ENCODE results near the gene FOSL1. TPM values are rescaled to one million over a fixed set of nuclear protein-coding genes. Genes with fewer than 3 reads are reported as not detected.

The FOSL1 gene
- total RNA-seq, 1 experiment from 2014 or later, result 125 TPM

GRCh38 chr11:65921876-65922275 is 21.7 kb upstream of the FOSL1 start:
- ChIA-PET POLR2A (no interaction called here), RAD21 (ENCODE audit: low non-redundant PET in 1 of 2, low total read pairs in 2 of 2, uncharacterized antibody in 2 of 2, unreplicated experiment in 2 of 2) (no interaction called here), CTCF (no interaction called here)
- Histone ChIP-seq H3K4me3 (replicated peaks in 1 of 2; ENCODE audit: low read depth in 1 of 2, low read length in 2 of 2) (no peak overlapping the region), H3K9me2 (ENCODE audit: insufficient read depth) (no peaks in the 10 kb centered on the region), H4K20me1 (ENCODE audit: insufficient read depth) (no peaks in the 10 kb centered on the region), H3K9me3 (ENCODE audit: control insufficient read depth in 1 of 2, insufficient read depth in 1 of 2, low read depth in 1 of 2, low read length in 2 of 2) (no peaks in the 10 kb centered on the region), H3K27ac (ENCODE audit: low read depth, low read length) (no peak overlapping the region), H3K79me2 (ENCODE audit: insufficient read depth, low read length) (peaks cover 36% of the 10 kb centered on the region), H2AFZ (ENCODE audit: low read depth, low read length, poor library complexity, severe bottlenecking) (no peak overlapping the region), H3K9ac (ENCODE audit: low read length) (no peak overlapping the region), H3K27me3 (ENCODE audit: insufficient read depth, low read length) (no peaks in the 10 kb centered on the region), H3K36me3 (ENCODE audit: control insufficient read depth in 1 of 2, insufficient read depth in 2 of 2, low read length in 2 of 2) (peaks cover 5 to 27% of the 10 kb centered on the region in 2 experiments; a peak in 3 of 4 replicates), H3K4me1 (ENCODE audit: control insufficient read depth in 1 of 2, insufficient read depth in 2 of 2, low read length in 2 of 2) (peaks cover 16 to 26% of the 10 kb centered on the region in 2 experiments), H3K4me2 (ENCODE audit: low read length) (no peak overlapping the region)
- intact Hi-C loops (cut with micrococcal nuclease), result no loop called here
- TF ChIP-seq ZBTB33 (IDR thresholded peaks at IDR 0.05; ENCODE audit: extremely low read depth, insufficient replicate concordance, low read length) (no peak), CTCF (IDR thresholded peaks at IDR 0.05 in 2 of 3, conservative IDR thresholded peaks at IDR 0.05 in 1 of 3; ENCODE audit: borderline replicate concordance in 1 of 3, insufficient read depth in 1 of 3, low read depth in 2 of 3, low read length in 2 of 3) (no peak), MAX (IDR thresholded peaks at IDR 0.05) (no peak), EZH2phosphoT487 (IDR thresholded peaks at IDR 0.05; ENCODE audit: borderline replicate concordance) (no peak)
- DNase-seq (ENCODE audit: low read depth, low spot score), result no peak
- no TSS peak for BruUV-seq (replicated peaks)
- ATAC-seq, result no peak
